Measurements from ENCODE around the gene CUBN.
A peak's percentile ranks its signal among the peaks of the same experiment; 100 is the strongest.

Gene CUBN

GRCh38 chr10:16811765-16812164, 317.8 kb downstream of the CUBN start:
- no peak for DNase-seq

- no peak for DNase-seq
These were observed 318.3 kb downstream of the CUBN start for GRCh38 chr10:16811292-16811691.

GRCh38 chr10:16809074-16809718, 320.4 kb downstream of the CUBN start:
- DNase-seq: peak; percentile 27

- no peak for DNase-seq
These were observed 325.5 kb downstream of the CUBN start for GRCh38 chr10:16804123-16804522.

- DNase-seq: no peak
These were observed 326.1 kb downstream of the CUBN start for GRCh38 chr10:16803464-16803863.

- no peak for DNase-seq
These were observed 330.0 kb downstream of the CUBN start for GRCh38 chr10:16799621-16800020.

GRCh38 chr10:16798571-16798970, 331.0 kb downstream of the CUBN start:
- no peak for DNase-seq

- no peak for DNase-seq
These were observed 334.1 kb downstream of the CUBN start for GRCh38 chr10:16795410-16796073.

GRCh38 chr10:16794005-16794404, 335.6 kb downstream of the CUBN start:
- DNase-seq: no peak

GRCh38 chr10:16792675-16793074, 336.9 kb downstream of the CUBN start:
- no peak for DNase-seq

- DNase-seq: no peak
These were observed 339.8 kb downstream of the CUBN start for GRCh38 chr10:16789765-16790164.

- DNase-seq: no peak
These were observed 340.4 kb downstream of the CUBN start for GRCh38 chr10:16789261-16789660.

GRCh38 chr10:16788778-16789177, 340.8 kb downstream of the CUBN start:
- no peak for DNase-seq

- DNase-seq: no peak
These were observed 341.5 kb downstream of the CUBN start for GRCh38 chr10:16788125-16788524.

- peak; percentile 71 for DNase-seq
These were observed 342.2 kb downstream of the CUBN start for GRCh38 chr10:16787361-16787791.

GRCh38 chr10:16780338-16780880, 349.2 kb downstream of the CUBN start:
- DNase-seq: no peak

- no peak for DNase-seq
These were observed 350.2 kb downstream of the CUBN start for GRCh38 chr10:16779384-16779915.

GRCh38 chr10:16777473-16778370, 351.9 kb downstream of the CUBN start:
- no peak for DNase-seq

- no peak for DNase-seq
These were observed 352.7 kb downstream of the CUBN start for GRCh38 chr10:16776896-16777295.

All from CD4-positive, alpha-beta T cell treated with Interleukin-15 for 1 hour (primary cell).